A673 (cell line): ENCODE results near the gene CARMIL3.

Experiments
- EZH2 ChIP-seq: fragments of 200-600 bp; sonication (generic); IDR thresholded peaks from 2 replicates; pipeline ENCODE4 v1.6.1; 2017; ENCODE audit warnings: borderline replicate concordance, low read depth, mild to moderate bottlenecking, mixed read lengths, antibody characterized with exemption, low read length; ENCODE audit not compliant: poor library complexity, severe bottlenecking
- TF ChIP-seq, protein P1 (sequence below): fragments of 300-800, 200-600 bp; sonication (generic); conservative IDR thresholded peaks from 2 replicates; pipeline ENCODE4 v1.5.1; 2017; ENCODE audit warnings: low read depth, mild to moderate bottlenecking, antibody characterized with exemption, low read length, moderate library complexity, mixed read lengths

DNA sequence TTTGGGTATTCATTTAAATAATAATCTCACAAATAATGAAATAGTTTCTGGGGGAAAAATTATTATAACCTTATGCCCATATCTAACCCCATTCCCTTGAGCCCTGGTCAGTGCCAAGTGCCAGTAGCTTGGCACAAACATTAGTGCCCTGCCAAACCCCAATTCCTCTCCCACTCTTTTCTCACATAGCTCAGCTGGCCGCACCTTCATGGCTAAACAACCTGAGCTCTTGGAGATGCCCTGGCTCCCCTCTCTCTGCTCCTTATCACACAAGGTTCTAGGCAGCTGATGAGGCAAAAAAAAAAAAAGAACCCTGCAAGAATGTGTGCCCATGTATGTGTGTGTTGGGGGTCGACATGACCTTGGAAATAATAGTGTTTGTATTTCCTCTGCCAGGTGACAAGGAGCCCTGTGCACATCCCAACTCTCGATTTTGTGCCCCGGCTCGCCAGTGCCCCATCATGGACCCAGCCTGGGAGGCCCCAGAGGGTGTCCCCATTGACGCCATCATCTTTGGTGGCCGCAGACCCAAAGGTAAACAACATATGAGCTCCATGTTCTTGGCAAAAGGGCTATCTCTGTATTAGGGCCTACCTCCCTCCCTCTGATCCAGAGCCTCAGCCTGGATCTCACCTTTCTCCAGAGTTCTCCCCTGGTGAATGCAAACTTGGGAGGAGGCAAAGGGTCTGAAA, 50.7 kb downstream of the CARMIL3 start:
- TF ChIP-seq, protein P1, sequence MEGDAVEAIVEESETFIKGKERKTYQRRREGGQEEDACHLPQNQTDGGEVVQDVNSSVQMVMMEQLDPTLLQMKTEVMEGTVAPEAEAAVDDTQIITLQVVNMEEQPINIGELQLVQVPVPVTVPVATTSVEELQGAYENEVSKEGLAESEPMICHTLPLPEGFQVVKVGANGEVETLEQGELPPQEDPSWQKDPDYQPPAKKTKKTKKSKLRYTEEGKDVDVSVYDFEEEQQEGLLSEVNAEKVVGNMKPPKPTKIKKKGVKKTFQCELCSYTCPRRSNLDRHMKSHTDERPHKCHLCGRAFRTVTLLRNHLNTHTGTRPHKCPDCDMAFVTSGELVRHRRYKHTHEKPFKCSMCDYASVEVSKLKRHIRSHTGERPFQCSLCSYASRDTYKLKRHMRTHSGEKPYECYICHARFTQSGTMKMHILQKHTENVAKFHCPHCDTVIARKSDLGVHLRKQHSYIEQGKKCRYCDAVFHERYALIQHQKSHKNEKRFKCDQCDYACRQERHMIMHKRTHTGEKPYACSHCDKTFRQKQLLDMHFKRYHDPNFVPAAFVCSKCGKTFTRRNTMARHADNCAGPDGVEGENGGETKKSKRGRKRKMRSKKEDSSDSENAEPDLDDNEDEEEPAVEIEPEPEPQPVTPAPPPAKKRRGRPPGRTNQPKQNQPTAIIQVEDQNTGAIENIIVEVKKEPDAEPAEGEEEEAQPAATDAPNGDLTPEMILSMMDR = no peak
- no peak for TF ChIP-seq EZH2
